Type B pancreatic cell (in vitro differentiated cells): ENCODE measurements around the gene ITLN1. TPM values are rescaled to one million over a fixed set of nuclear protein-coding genes. Genes with fewer than 3 reads are reported as not detected.
"Not testable (repeated sequence)": the region's sequence is repeated elsewhere in the genome, so short reads cannot be mapped to it uniquely, and the experiment has no call there.

ENCODE experiments used
- DNase-seq: peaks from one replicate; pipeline ENCODE4 v3.0.0; 2021; ENCODE audit warnings: mixed read lengths; ENCODE audit not compliant: unreplicated experiment; ENCODE audit errors: extremely low spot score
- H3K27ac Mint-ChIP-seq: 2 replicates; pipeline ENCODE4 v1.8.0; 2021; ENCODE audit warnings: mild to moderate bottlenecking, mixed read lengths
- H3K27me3 Mint-ChIP-seq: 2 replicates; pipeline ENCODE4 v1.8.0; 2021; ENCODE audit warnings: mixed read lengths
- H3K36me3 Mint-ChIP-seq: 2 replicates; pipeline ENCODE4 v1.8.0; 2021; ENCODE audit warnings: mixed read lengths
- H3K4me1 Mint-ChIP-seq: one replicate; pipeline ENCODE4 v1.8.0; 2021; ENCODE audit warnings: mixed read lengths; ENCODE audit not compliant: unreplicated experiment
- H3K4me3 Mint-ChIP-seq: 2 replicates; pipeline ENCODE4 v1.8.0; 2021; ENCODE audit warnings: mild to moderate bottlenecking, mixed read lengths
- H3K9me3 Mint-ChIP-seq: 2 replicates; pipeline ENCODE4 v1.8.0; 2021; ENCODE audit warnings: mixed read lengths
- total RNA-seq: library from RNA; stranded (reverse); gene quantifications from 2 replicates; pipeline ENCODE4 v1.2.1, GENCODE V29; 2021; ENCODE audit warnings: low replicate concordance
- TF ChIP-seq, protein P1 (sequence below): fragments of 200-600 bp; sonication (generic); conservative IDR thresholded peaks from 2 replicates; pipeline ENCODE4 v1.5.0; 2021; ENCODE audit warnings: antibody characterized with exemption, mild to moderate bottlenecking

ITLN1 gene
- total RNA-seq, 1 donor from 2014 or later = 59.8 TPM

DNA sequence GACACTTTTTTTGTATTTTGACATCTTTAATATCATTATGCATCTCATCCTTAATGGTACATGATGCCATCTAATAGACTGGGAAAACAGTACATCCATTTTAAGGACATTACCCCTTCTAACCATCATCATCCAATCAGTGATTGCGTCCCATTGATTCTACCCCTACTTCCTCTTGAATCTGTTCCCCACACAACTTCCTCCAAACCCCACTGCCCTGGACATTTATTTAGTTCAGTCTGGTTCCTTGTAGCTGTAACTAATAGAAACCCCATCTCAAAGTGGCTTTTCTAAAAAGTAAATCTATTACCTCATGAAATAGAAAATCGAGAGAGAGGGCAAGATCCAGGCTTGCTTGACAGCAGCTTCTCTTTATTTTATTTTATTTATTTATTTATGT is 2.1 kb upstream of the ITLN1 start:
- TF ChIP-seq, protein P1, sequence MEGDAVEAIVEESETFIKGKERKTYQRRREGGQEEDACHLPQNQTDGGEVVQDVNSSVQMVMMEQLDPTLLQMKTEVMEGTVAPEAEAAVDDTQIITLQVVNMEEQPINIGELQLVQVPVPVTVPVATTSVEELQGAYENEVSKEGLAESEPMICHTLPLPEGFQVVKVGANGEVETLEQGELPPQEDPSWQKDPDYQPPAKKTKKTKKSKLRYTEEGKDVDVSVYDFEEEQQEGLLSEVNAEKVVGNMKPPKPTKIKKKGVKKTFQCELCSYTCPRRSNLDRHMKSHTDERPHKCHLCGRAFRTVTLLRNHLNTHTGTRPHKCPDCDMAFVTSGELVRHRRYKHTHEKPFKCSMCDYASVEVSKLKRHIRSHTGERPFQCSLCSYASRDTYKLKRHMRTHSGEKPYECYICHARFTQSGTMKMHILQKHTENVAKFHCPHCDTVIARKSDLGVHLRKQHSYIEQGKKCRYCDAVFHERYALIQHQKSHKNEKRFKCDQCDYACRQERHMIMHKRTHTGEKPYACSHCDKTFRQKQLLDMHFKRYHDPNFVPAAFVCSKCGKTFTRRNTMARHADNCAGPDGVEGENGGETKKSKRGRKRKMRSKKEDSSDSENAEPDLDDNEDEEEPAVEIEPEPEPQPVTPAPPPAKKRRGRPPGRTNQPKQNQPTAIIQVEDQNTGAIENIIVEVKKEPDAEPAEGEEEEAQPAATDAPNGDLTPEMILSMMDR = no peak

DNA sequence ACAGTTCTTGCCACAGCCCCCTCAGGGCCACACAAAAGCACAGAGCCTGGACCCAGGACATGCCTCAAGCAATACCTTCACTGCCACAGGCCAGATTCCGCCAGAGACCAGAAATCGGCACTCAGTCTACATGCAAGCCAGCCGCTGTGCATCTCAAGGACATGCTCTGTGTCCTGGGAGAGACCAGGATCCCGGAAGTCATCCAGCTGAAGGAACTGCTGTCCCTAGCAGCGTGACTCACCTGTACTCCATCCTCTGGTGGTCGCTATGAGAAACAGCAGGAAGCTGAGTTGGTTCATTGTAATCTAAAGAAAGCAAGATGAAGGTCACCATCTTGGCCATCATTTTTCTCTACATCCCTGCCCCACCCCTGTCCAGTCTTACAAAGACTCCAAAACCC is 401 bp downstream of the ITLN1 start:
- Mint-ChIP-seq H3K9me3 (no peaks in the 10 kb centered on the region), H3K4me3 (no peak overlapping the region), H3K27me3 (no peaks in the 10 kb centered on the region), H3K36me3 (no peaks in the 10 kb centered on the region), H3K4me1 (no peaks in the 10 kb centered on the region), H3K27ac (no peak overlapping the region)
- TF ChIP-seq, protein P1 = peak; percentile 29
- DNase-seq = no peak

More for the DNA sequence above, 2.1 kb upstream of the ITLN1 start:
- Mint-ChIP-seq H3K4me3 (no peak overlapping the region), H3K9me3 (peaks cover 2% of the 10 kb centered on the region), H3K4me1 (no peaks in the 10 kb centered on the region), H3K27me3 (no peaks in the 10 kb centered on the region), H3K36me3 (no peaks in the 10 kb centered on the region), H3K27ac (no peak overlapping the region)
- DNase-seq = no peak

DNA sequence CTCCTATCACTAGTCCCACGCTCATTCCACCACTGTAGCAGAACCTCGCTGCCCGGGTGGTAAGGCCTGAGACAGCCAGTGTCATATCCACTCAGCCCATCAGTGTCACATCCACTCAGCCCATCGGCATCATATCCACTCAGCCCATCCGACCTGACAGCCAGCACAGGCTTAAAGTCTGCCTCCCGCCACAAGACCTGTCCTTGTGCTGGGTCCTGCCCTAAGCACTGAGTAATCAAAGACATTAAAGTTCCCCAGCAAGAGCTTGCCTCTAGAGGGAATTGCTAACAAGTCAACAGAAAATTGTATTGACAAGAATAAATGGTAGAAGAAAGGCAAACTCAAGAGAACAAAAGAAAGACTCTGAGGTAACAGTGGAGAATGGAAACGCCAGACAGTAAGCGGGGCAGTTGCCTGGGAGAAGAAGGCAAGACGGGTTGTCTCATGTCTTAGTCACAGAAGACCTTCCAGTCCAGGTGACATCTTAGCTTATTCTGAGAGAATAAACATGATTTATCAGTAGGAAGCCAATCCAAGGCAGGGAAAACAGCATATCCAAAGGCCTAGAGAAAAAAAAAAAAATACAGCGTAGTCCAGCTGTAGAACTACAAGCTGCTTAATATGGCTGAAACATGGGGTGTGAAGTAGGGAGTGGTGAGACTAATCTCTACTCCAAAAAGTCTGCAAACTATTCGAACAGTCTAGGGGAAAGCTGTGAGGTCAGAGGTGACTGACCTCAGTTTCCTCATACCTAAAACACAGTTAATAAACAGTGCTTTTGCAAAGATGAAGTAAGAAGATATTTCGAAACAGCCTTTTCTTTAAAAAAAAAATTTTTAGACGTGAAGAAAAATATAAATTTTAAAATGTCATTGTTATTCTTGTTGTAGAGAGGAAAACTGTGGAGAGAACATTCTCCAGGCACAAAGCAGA is 1.1 kb downstream of the ITLN1 start:
- H3K27me3 Mint-ChIP-seq = peaks cover 3% of the 10 kb centered on the region
- no peaks in the 10 kb centered on the region for H3K9me3 Mint-ChIP-seq
- no peak overlapping the region for H3K27ac Mint-ChIP-seq
- no peaks in the 10 kb centered on the region for H3K36me3 Mint-ChIP-seq
- no peak for DNase-seq
- TF ChIP-seq, protein P1 = no peak
- no peak overlapping the region for H3K4me3 Mint-ChIP-seq
- H3K4me1 Mint-ChIP-seq = no peaks in the 10 kb centered on the region

DNA sequence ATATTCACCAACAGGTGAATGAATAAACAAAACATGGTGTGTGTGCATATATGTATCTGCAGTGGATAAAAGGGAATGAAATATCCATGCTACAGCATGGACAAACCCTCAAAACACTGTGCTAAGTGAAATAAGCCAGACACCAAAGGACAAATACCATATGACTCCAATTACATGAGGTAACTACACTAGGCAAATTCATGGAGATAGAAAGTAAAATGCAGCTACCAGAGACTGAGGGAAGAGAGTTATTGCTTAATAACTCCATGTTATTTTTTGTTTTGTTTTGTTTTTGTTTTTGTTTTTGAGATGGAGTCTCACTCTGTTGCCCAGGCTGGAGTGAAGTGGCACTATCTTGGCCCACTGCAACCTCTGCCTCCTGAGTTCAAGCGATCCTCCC is 2.4 kb downstream of the ITLN1 start:
- TF ChIP-seq, protein P1 = no peak
- Mint-ChIP-seq H3K27me3 (peaks cover 3% of the 10 kb centered on the region), H3K9me3 (no peaks in the 10 kb centered on the region), H3K27ac (no peak overlapping the region), H3K4me3 (no peak overlapping the region), H3K4me1 (no peaks in the 10 kb centered on the region), H3K36me3 (no peaks in the 10 kb centered on the region)
- no peak for DNase-seq

DNA sequence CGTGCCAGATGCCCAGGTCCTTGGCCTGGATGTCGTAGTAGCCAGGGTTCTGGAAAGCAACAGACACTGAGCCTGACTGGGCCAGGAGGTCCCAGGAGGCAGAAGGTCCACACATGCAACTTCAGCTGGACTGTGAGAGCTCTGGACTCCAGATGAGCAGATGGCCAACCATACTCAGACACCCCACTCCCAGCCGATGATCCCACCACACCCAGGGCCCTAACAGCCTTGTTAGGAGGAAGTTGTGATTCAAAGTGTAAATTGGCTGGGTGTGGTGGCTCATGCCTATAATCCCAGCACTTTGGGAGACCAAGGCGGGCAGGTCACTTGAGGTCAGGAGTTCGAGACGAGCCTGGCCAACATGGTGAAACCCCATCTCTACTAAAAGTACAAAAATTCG is 3.7 kb downstream of the ITLN1 start:
- not testable (repeated sequence) for DNase-seq, H3K9me3 Mint-ChIP-seq, H3K4me3 Mint-ChIP-seq, H3K27me3 Mint-ChIP-seq, H3K36me3 Mint-ChIP-seq, H3K4me1 Mint-ChIP-seq, H3K27ac Mint-ChIP-seq

DNA sequence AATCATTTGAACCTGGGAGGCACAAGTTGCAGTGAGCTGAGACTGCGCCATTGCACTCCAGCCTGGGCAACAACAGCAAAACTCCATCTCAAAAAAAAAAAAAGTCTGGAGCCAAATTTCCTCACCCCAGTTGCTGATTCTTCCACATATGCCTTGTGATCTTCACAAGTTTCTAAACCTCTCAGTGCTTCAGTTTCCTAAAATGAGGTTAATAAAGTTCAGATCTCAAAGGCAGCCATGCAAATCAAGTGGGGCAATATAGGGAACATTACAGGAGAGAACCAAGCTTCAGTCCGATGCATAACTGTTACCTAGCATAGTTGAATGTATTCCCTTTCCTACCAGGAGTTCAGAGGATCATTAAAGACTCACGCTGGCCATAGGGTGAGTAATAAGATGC is 4.8 kb downstream of the ITLN1 start:
- Mint-ChIP-seq H3K27me3 (peaks cover 6% of the 10 kb centered on the region), H3K4me1 (no peaks in the 10 kb centered on the region), H3K36me3 (no peaks in the 10 kb centered on the region), H3K27ac (no peak overlapping the region), H3K9me3 (no peaks in the 10 kb centered on the region), H3K4me3 (no peak overlapping the region)
- no peak for DNase-seq
- TF ChIP-seq, protein P1 = no peak
